ENCODE results near the gene C18orf63. TPM values are rescaled to one million over a fixed set of nuclear protein-coding genes. Genes with fewer than 3 reads are reported as not detected.
"Not testable (repeated sequence)": the region's sequence is repeated elsewhere in the genome, so short reads cannot be mapped to it uniquely, and the experiment has no call there.

C18orf63 gene
- total RNA-seq, 2 experiments from 2014 or later, result not detected

DNA sequence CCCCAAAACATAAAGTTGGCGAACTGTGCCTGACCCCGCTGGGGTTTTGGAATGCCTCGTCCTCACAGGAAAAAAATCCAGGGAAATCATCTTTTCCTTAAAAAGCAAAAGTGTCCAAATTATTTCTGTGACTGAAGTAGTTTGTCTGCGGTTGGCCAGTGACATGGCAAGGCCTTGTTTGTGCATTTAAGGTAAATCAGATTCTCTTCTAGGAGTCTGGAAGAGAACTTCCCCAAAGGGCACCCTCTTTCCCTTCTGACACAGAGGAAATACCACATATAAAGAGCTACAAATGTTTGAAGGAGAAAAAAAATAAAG, 23.1 kb upstream of the C18orf63 start:
- Histone ChIP-seq H3K27me3 (ENCODE audit: control insufficient read depth in 1 of 2, insufficient read depth in 2 of 2, low read length in 2 of 2) (no peaks in the 10 kb centered on the region), H3K36me3 (ENCODE audit: insufficient read depth, low read length) (no peaks in the 10 kb centered on the region), H3K9me3 (ENCODE audit: control insufficient read depth in 1 of 2, insufficient read depth in 1 of 2, low read length in 2 of 2) (no peaks in the 10 kb centered on the region), H3K4me1 (ENCODE audit: insufficient read depth, low read length) (peaks cover 19% of the 10 kb centered on the region), H3K4me3 (ENCODE audit: low read length) (peak overlapping the region; percentile 99), H3K27ac (ENCODE audit: low read depth in 1 of 2, low read length in 2 of 2) (peak overlapping the region in 1 of 2 donors; percentile 48)
- H3K27me3 Mint-ChIP-seq, result no peaks in the 10 kb centered on the region
- DNase-seq, result peak in 1 of 14 experiments; percentile 4
- ChIA-PET CTCF (interaction anchor here (1.3 kb wide), 1 partner anchor 201 kb away, joined by 5 read pairs; no protein-coding TSS in a partner anchor), POLR2A (interaction anchor here (0.8 kb wide), 1 partner anchor 306 kb away, joined by 3 read pairs; no protein-coding TSS in a partner anchor)
- TF ChIP-seq, protein P1, sequence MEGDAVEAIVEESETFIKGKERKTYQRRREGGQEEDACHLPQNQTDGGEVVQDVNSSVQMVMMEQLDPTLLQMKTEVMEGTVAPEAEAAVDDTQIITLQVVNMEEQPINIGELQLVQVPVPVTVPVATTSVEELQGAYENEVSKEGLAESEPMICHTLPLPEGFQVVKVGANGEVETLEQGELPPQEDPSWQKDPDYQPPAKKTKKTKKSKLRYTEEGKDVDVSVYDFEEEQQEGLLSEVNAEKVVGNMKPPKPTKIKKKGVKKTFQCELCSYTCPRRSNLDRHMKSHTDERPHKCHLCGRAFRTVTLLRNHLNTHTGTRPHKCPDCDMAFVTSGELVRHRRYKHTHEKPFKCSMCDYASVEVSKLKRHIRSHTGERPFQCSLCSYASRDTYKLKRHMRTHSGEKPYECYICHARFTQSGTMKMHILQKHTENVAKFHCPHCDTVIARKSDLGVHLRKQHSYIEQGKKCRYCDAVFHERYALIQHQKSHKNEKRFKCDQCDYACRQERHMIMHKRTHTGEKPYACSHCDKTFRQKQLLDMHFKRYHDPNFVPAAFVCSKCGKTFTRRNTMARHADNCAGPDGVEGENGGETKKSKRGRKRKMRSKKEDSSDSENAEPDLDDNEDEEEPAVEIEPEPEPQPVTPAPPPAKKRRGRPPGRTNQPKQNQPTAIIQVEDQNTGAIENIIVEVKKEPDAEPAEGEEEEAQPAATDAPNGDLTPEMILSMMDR (IDR thresholded peaks at IDR 0.05), result no peak
- peaks cover 8% of the 10 kb centered on the region for H3K4me1 Mint-ChIP-seq (ENCODE audit: low read depth)
- peaks cover 8% of the 10 kb centered on the region for H3K36me3 Mint-ChIP-seq (ENCODE audit: low read depth)
- no peak overlapping the region for H3K4me3 Mint-ChIP-seq
- peak overlapping the region; percentile 35 for H3K27ac Mint-ChIP-seq
- intact Hi-C loops (cut with DNase I, micrococcal nuclease), result loop anchor here (2.0 to 5.0 kb wide), 7 partner anchors 60 to 915 kb away; partner anchors contain the start of genes CNDP2 (in 1 of the 2), PTGR3 (in 1 of the 2) and ZNF407 (in 1 of the 2)
- H3K9me3 Mint-ChIP-seq, result no peaks in the 10 kb centered on the region
- no peak for ATAC-seq (ENCODE audit: poor library complexity)

DNA sequence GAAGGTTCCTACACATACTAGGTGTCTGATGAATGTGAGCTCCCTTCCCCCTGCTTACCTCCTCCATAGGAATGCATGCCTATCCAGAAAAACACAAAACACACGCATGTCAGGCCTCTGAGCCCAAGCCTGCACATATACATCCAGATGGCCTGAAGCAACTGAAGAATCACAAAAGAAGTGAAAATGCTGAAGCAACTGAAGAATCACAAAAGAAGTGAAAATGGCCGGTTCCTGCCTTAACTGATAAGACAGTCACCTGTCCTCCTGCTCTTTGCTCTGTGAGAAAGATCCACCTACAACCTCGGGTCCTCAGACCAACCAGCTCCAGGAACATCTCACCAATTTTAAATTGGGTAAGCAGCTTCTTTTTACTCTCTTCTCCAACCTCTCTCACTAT, 22.7 kb upstream of the C18orf63 start:
- H3K4me3 Mint-ChIP-seq; H3K9me3 Mint-ChIP-seq; H3K36me3 ChIP-seq (ENCODE audit: insufficient read depth, low read length); H3K4me3 ChIP-seq (ENCODE audit: low read length); H3K9me3 ChIP-seq (ENCODE audit: control insufficient read depth in 1 of 2, insufficient read depth in 1 of 2, low read length in 2 of 2); H3K4me1 Mint-ChIP-seq (ENCODE audit: low read depth); H3K36me3 Mint-ChIP-seq (ENCODE audit: low read depth); H3K27ac ChIP-seq (ENCODE audit: low read depth in 1 of 2, low read length in 2 of 2); CTCF ChIA-PET; H3K27me3 ChIP-seq (ENCODE audit: control insufficient read depth in 1 of 2, insufficient read depth in 2 of 2, low read length in 2 of 2); H3K27ac Mint-ChIP-seq; ATAC-seq (ENCODE audit: poor library complexity); H3K27me3 Mint-ChIP-seq: not testable (repeated sequence)
- peaks cover 19% of the 10 kb centered on the region for H3K4me1 ChIP-seq (ENCODE audit: insufficient read depth, low read length)
- DNase-seq, result peak in 1 of 14 experiments; percentile 4
- POLR2A ChIA-PET, result interaction anchor here (0.8 kb wide), 1 partner anchor 305 kb away, joined by 3 read pairs; no protein-coding TSS in a partner anchor
- intact Hi-C loops (cut with DNase I, micrococcal nuclease), result loop anchor here (2.0 to 5.0 kb wide), 7 partner anchors 59 to 914 kb away; partner anchors contain the start of genes CNDP2 (in 1 of the 2), PTGR3 (in 1 of the 2) and ZNF407 (in 1 of the 2)

DNA sequence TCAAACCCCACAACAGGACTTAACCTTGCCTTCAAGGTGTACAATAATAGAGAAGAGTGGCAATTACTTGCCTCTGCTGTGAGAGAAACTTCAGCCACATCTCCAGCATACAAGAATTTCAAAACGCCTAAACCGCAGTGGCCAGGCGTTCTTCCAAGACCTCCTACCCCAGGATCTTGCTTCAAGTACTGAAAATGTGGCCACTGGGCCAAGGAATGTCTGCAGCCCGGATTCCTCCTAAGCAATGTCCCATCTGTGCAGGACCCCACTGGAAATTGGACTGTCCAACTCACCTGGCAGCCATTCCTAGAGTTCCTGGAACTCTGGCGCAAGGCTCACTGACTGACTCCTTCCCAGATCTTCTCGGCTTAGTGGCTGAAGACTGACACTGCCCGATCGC, 21.1 kb upstream of the C18orf63 start:
- Mint-ChIP-seq H3K4me1 (ENCODE audit: low read depth) (peaks cover 8% of the 10 kb centered on the region), H3K27ac (no peak overlapping the region), H3K36me3 (ENCODE audit: low read depth) (peaks cover 8% of the 10 kb centered on the region), H3K9me3 (no peaks in the 10 kb centered on the region), H3K27me3 (no peaks in the 10 kb centered on the region), H3K4me3 (no peak overlapping the region)
- CTCF ChIA-PET, result no interaction called here
- Histone ChIP-seq H3K4me3 (ENCODE audit: low read length) (no peak overlapping the region), H3K27ac (ENCODE audit: low read depth in 1 of 2, low read length in 2 of 2) (no peak overlapping the region), H3K9me3 (ENCODE audit: control insufficient read depth in 1 of 2, insufficient read depth in 1 of 2, low read length in 2 of 2) (no peaks in the 10 kb centered on the region), H3K27me3 (ENCODE audit: control insufficient read depth in 1 of 2, insufficient read depth in 2 of 2, low read length in 2 of 2) (no peaks in the 10 kb centered on the region), H3K36me3 (ENCODE audit: insufficient read depth, low read length) (no peaks in the 10 kb centered on the region), H3K4me1 (ENCODE audit: insufficient read depth, low read length) (peaks cover 19% of the 10 kb centered on the region)
- TF ChIP-seq, protein P1 (IDR thresholded peaks at IDR 0.05), result no peak
- intact Hi-C loops (cut with DNase I, micrococcal nuclease), result loop anchor here (5.0 kb wide), 5 partner anchors 58 to 913 kb away; partner anchors contain the start of genes PTGR3 (in 1 of the 2) and ZNF407 (in 1 of the 2)
- POLR2A ChIA-PET, result interaction anchor here (0.8 kb wide), 1 partner anchor 201 kb away, joined by 3 read pairs; the partner anchor contains the start of gene CNDP2
- ATAC-seq (ENCODE audit: poor library complexity) (no peak), DNase-seq (no peak)

DNA sequence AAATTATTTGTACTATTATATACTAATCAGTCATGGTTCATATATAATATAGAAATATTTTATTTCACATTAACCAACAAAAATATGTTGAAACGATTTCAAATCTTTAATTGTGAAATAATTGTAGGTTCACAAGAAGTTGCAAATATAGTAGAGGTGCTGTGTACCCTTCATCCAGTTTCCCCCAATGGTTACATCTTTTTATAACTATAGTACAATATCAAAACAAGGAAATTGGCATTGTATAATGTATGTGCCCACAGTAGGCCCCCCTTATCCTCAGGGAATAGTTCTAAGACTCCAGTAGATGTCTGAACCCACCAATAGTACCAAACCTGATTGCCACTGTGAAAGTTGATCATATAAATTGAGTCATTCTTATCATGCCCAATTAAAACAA, 16.5 kb upstream of the C18orf63 start:
- intact Hi-C loops (cut with DNase I, micrococcal nuclease), result no loop called here
- no peaks in the 10 kb centered on the region for H3K4me1 Mint-ChIP-seq (ENCODE audit: low read depth)
- ATAC-seq (ENCODE audit: poor library complexity) (no peak), DNase-seq (no peak)
- Histone ChIP-seq H3K36me3 (ENCODE audit: insufficient read depth, low read length) (no peaks in the 10 kb centered on the region), H3K27me3 (ENCODE audit: control insufficient read depth in 1 of 2, insufficient read depth in 2 of 2, low read length in 2 of 2) (peaks cover 0 to 4% of the 10 kb centered on the region in 2 experiments), H3K27ac (ENCODE audit: low read depth in 1 of 2, low read length in 2 of 2) (no peak overlapping the region), H3K4me1 (ENCODE audit: insufficient read depth, low read length) (no peaks in the 10 kb centered on the region), H3K4me3 (ENCODE audit: low read length) (no peak overlapping the region), H3K9me3 (ENCODE audit: control insufficient read depth in 1 of 2, insufficient read depth in 1 of 2, low read length in 2 of 2) (no peaks in the 10 kb centered on the region)
- TF ChIP-seq, protein P1 (IDR thresholded peaks at IDR 0.05), result no peak
- H3K4me3 Mint-ChIP-seq, result no peak overlapping the region
- H3K27me3 Mint-ChIP-seq, result peaks cover 8% of the 10 kb centered on the region
- H3K27ac Mint-ChIP-seq, result no peak overlapping the region
- CTCF ChIA-PET, result interaction anchor here (1.3 kb wide), 1 partner anchor 195 kb away, joined by 3 read pairs; no protein-coding TSS in a partner anchor
- POLR2A ChIA-PET, result no interaction called here
- no peaks in the 10 kb centered on the region for H3K9me3 Mint-ChIP-seq
- H3K36me3 Mint-ChIP-seq (ENCODE audit: low read depth), result no peaks in the 10 kb centered on the region
